Measurements from ENCODE around the gene HIPK2. TPM values are rescaled to one million over a fixed set of nuclear protein-coding genes. Genes with fewer than 3 reads are reported as not detected.

Gene HIPK2
- total and polyA plus RNA-seq, 2 experiments from 2014 or later = 7.3 to 16.9 TPM

DNA sequence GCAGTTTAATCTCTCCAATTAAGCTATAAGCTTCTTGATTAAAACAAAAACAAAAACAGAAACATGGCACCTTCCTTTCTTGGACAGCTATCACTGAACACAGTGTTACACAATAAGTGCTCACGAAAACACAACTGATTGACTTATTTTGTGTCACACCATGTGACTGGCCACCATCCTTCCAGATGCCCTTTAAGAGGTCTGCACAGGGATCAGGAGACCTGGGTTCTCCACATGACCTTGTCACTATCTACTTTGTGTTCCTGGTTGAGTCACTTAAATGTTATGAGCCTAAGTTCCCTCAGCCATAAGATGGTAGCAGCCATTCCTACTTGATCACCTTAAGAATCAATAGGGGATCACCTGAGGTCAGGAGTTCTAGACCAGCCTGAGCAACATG lies 120.1 kb downstream of the HIPK2 start:
- no peaks in the 10 kb centered on the region for H3K36me3 ChIP-seq (ENCODE audit: insufficient read depth)
- no peak overlapping the region for H2AFZ ChIP-seq
- peaks cover 23% of the 10 kb centered on the region for H3K4me1 ChIP-seq (ENCODE audit: insufficient read depth)
- H3K9me2 ChIP-seq (ENCODE audit: insufficient read depth) = no peaks in the 10 kb centered on the region
- no peak overlapping the region for H3K4me2 ChIP-seq
- no peak for DNase-seq (ENCODE audit: low spot score)
- TF ChIP-seq ZNF331 (CRISPR knock-in tag; IDR thresholded peaks at IDR 0.05; ENCODE audit: low read depth) (no peak), EZH2phosphoT487 (IDR thresholded peaks at IDR 0.05; ENCODE audit: unreplicated experiment) (no peak), ZNF462 (CRISPR knock-in tag; IDR thresholded peaks at IDR 0.05) (no peak), CREB1 (CRISPR knock-in tag; IDR thresholded peaks at IDR 0.05; ENCODE audit: low read depth) (no peak), STAT1 (IDR thresholded peaks at IDR 0.05; ENCODE audit: unreplicated experiment) (no peak), NANOG (IDR thresholded peaks at IDR 0.05; ENCODE audit: borderline replicate concordance) (no peak), EZH2 (IDR thresholded peaks at IDR 0.05; ENCODE audit: low read depth, unreplicated experiment) (no peak), ZNF114 (CRISPR knock-in tag; IDR thresholded peaks at IDR 0.05) (no peak), CTCF (conservative IDR thresholded peaks at IDR 0.05; ENCODE audit: low read depth in 2 of 2) (no peak), POLR2AphosphoS5 (IDR thresholded peaks at IDR 0.05; ENCODE audit: low read depth) (no peak), JUNB (IDR thresholded peaks at IDR 0.05; ENCODE audit: unreplicated experiment) (no peak)
- TF ChIP-seq, protein P1, sequence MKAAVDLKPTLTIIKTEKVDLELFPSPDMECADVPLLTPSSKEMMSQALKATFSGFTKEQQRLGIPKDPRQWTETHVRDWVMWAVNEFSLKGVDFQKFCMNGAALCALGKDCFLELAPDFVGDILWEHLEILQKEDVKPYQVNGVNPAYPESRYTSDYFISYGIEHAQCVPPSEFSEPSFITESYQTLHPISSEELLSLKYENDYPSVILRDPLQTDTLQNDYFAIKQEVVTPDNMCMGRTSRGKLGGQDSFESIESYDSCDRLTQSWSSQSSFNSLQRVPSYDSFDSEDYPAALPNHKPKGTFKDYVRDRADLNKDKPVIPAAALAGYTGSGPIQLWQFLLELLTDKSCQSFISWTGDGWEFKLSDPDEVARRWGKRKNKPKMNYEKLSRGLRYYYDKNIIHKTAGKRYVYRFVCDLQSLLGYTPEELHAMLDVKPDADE (IDR thresholded peaks at IDR 0.05) = no peak
- TF ChIP-seq, protein P2, sequence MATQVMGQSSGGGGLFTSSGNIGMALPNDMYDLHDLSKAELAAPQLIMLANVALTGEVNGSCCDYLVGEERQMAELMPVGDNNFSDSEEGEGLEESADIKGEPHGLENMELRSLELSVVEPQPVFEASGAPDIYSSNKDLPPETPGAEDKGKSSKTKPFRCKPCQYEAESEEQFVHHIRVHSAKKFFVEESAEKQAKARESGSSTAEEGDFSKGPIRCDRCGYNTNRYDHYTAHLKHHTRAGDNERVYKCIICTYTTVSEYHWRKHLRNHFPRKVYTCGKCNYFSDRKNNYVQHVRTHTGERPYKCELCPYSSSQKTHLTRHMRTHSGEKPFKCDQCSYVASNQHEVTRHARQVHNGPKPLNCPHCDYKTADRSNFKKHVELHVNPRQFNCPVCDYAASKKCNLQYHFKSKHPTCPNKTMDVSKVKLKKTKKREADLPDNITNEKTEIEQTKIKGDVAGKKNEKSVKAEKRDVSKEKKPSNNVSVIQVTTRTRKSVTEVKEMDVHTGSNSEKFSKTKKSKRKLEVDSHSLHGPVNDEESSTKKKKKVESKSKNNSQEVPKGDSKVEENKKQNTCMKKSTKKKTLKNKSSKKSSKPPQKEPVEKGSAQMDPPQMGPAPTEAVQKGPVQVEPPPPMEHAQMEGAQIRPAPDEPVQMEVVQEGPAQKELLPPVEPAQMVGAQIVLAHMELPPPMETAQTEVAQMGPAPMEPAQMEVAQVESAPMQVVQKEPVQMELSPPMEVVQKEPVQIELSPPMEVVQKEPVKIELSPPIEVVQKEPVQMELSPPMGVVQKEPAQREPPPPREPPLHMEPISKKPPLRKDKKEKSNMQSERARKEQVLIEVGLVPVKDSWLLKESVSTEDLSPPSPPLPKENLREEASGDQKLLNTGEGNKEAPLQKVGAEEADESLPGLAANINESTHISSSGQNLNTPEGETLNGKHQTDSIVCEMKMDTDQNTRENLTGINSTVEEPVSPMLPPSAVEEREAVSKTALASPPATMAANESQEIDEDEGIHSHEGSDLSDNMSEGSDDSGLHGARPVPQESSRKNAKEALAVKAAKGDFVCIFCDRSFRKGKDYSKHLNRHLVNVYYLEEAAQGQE (IDR thresholded peaks at IDR 0.05; ENCODE audit: unreplicated experiment) = no peak
- no peaks in the 10 kb centered on the region for H3K27me3 ChIP-seq (ENCODE audit: insufficient read depth)
- Mint-ChIP-seq H3K27ac (no peak overlapping the region), H3K36me3 (ENCODE audit: low read depth) (no peaks in the 10 kb centered on the region), H3K4me1 (peaks cover 34% of the 10 kb centered on the region), H3K4me3 (no peak overlapping the region), H3K9me3 (no peaks in the 10 kb centered on the region), H3K27me3 (ENCODE audit: insufficient read depth, low read depth, poor library complexity) (peaks cover 7% of the 10 kb centered on the region)
- H4K20me1 ChIP-seq (replicated peaks; ENCODE audit: insufficient read depth) = no peaks in the 10 kb centered on the region
- H3K27ac ChIP-seq (ENCODE audit: low read depth) = no peak overlapping the region
- no peaks in the 10 kb centered on the region for H3F3A ChIP-seq (replicated peaks; ENCODE audit: low read depth)
- no peak overlapping the region for H3K4me3 ChIP-seq
- ATAC-seq = no peak
- H3K79me2 ChIP-seq (replicated peaks; ENCODE audit: insufficient read depth) = no peaks in the 10 kb centered on the region

Data from GM23338 (cell line).